H9 (cell line): Measurements from ENCODE around the gene CHST13. TPM values are rescaled to one million over a fixed set of nuclear protein-coding genes. Genes with fewer than 3 reads are reported as not detected.

Experiments
- DNase-seq: peaks from one replicate; pipeline ENCODE4 v3.0.0-alpha.2; 2017
- H2AFZ ChIP-seq: one replicate; pipeline ENCODE4 v1.6.1; 2013; ENCODE audit warnings: mild to moderate bottlenecking, low read length, control low read depth, moderate library complexity
- H2AK5ac ChIP-seq: 2 replicates; pipeline ENCODE4 v1.6.1; 2013; ENCODE audit warnings: low read length, control low read depth, mixed read lengths; ENCODE audit not compliant: insufficient read length
- H2BK120ac ChIP-seq: one replicate; pipeline ENCODE4 v1.6.1; 2013; ENCODE audit warnings: low read depth, mild to moderate bottlenecking, low read length, control low read depth, inconsistent platforms; ENCODE audit not compliant: poor library complexity, severe bottlenecking
- H2BK12ac ChIP-seq: 2 replicates; pipeline ENCODE4 v1.6.1; 2013; ENCODE audit warnings: low read length, control low read depth, mixed read lengths, low read depth; ENCODE audit not compliant: insufficient read length
- H2BK15ac ChIP-seq: 2 replicates; pipeline ENCODE4 v1.6.1; 2013; ENCODE audit warnings: low read depth, low read length, control low read depth
- H2BK20ac ChIP-seq: one replicate; pipeline ENCODE4 v1.6.1; 2013; ENCODE audit warnings: low read depth, mild to moderate bottlenecking, low read length, control low read depth, inconsistent platforms; ENCODE audit not compliant: poor library complexity, severe bottlenecking
- H2BK5ac ChIP-seq: 2 replicates; pipeline ENCODE4 v1.6.1; 2013; ENCODE audit warnings: low read length, control low read depth, mixed read lengths; ENCODE audit not compliant: insufficient read length
- H3K14ac ChIP-seq: 2 replicates; pipeline ENCODE4 v1.6.1; 2013; ENCODE audit warnings: low read length, control low read depth; ENCODE audit not compliant: insufficient read depth
- H3K18ac ChIP-seq: 2 replicates; pipeline ENCODE4 v1.6.1; 2013; ENCODE audit warnings: low read depth, mild to moderate bottlenecking, mixed read lengths, low read length, control low read depth; ENCODE audit not compliant: insufficient read length
- H3K23ac ChIP-seq: 2 replicates; pipeline ENCODE4 v1.6.1; 2013; ENCODE audit warnings: low read length, control low read depth, mixed read lengths, low read depth; ENCODE audit not compliant: insufficient read length
- H3K23me2 ChIP-seq: 2 replicates; pipeline ENCODE4 v1.6.1; 2013; ENCODE audit warnings: low read depth, mild to moderate bottlenecking, mixed read lengths, low read length, control low read depth; ENCODE audit not compliant: insufficient read length, poor library complexity, severe bottlenecking
- H3K27ac ChIP-seq: 2 replicates; pipeline ENCODE4 v1.5.1; 2013; ENCODE audit warnings: low read length, control low read depth, mixed read lengths, low read depth; ENCODE audit not compliant: insufficient read length
- H3K27me3 ChIP-seq: 2 replicates; pipeline ENCODE4 v1.6.1; 2013; ENCODE audit warnings: low read length, control low read depth, inconsistent platforms; ENCODE audit not compliant: insufficient read depth
- H3K4ac ChIP-seq: 2 replicates; pipeline ENCODE4 v1.6.1; 2013; ENCODE audit warnings: low read depth, mild to moderate bottlenecking, control low read depth, inconsistent platforms, low read length, moderate library complexity
- H3K4me1 ChIP-seq: 2 replicates; pipeline ENCODE4 v1.6.1; 2013; ENCODE audit warnings: low read length, control low read depth, inconsistent platforms; ENCODE audit not compliant: insufficient read depth
- H3K4me2 ChIP-seq: 2 replicates; pipeline ENCODE4 v1.6.1; 2013; ENCODE audit warnings: low read length, control low read depth, mixed read lengths; ENCODE audit not compliant: insufficient read length, insufficient read depth
- H3K56ac ChIP-seq: 2 replicates; pipeline ENCODE4 v1.6.1; 2013; ENCODE audit warnings: low read depth, mild to moderate bottlenecking, mixed read lengths, low read length, control low read depth; ENCODE audit not compliant: insufficient read length
- H3K79me1 ChIP-seq: 2 replicates; pipeline ENCODE4 v1.6.1; 2013; ENCODE audit warnings: low read depth, mild to moderate bottlenecking, moderate library complexity, low read length, control low read depth, inconsistent platforms; ENCODE audit not compliant: insufficient read depth, poor library complexity, severe bottlenecking
- H3K79me2 ChIP-seq: 2 replicates; pipeline ENCODE4 v1.6.1; 2013; ENCODE audit warnings: low read length, control low read depth, inconsistent platforms; ENCODE audit not compliant: insufficient read depth
- H3K9ac ChIP-seq: 2 replicates; pipeline ENCODE4 v1.6.1; 2013; ENCODE audit warnings: low read length, control low read depth, mixed read lengths; ENCODE audit not compliant: insufficient read length; ENCODE audit errors: extremely low read depth
- H3K9me3 ChIP-seq: one replicate; pipeline ENCODE4 v1.6.1; 2013; ENCODE audit warnings: low read depth, low read length, inconsistent platforms; ENCODE audit not compliant: control insufficient read depth
- H3T11ph ChIP-seq: one replicate; pipeline ENCODE4 v1.6.1; 2013; ENCODE audit warnings: mild to moderate bottlenecking, low read length, control low read depth, inconsistent platforms
- H4K20me1 ChIP-seq: one replicate; pipeline ENCODE4 v1.6.1; 2013; ENCODE audit not compliant: control insufficient read depth, insufficient read length, insufficient read depth
- H4K5ac ChIP-seq: 2 replicates; pipeline ENCODE4 v1.6.1; 2013; ENCODE audit warnings: low read depth, mild to moderate bottlenecking, mixed read lengths, low read length, control low read depth; ENCODE audit not compliant: insufficient read length
- H4K8ac ChIP-seq: replicated peaks from 2 replicates; pipeline ENCODE4 v1.6.1; 2013; ENCODE audit warnings: low read length, control low read depth, mixed read lengths, low read depth; ENCODE audit not compliant: insufficient read length
- H4K91ac ChIP-seq: 2 replicates; pipeline ENCODE4 v1.6.1; 2013; ENCODE audit warnings: low read depth, mild to moderate bottlenecking, moderate library complexity, mixed read lengths, low read length, control low read depth; ENCODE audit not compliant: insufficient read length
- H3K27ac Mint-ChIP-seq, 3 experiments: 2 replicates in 2 of 3; 3 replicates in 1 of 3; pipeline ENCODE4 v1.8.0; 2020 to 2021; ENCODE audit warnings: mixed read lengths in 3 of 3, mild to moderate bottlenecking in 1 of 3, moderate library complexity in 1 of 3
- H3K27me3 Mint-ChIP-seq: 2 replicates; pipeline ENCODE4 v1.8.0; 2021; ENCODE audit warnings: low read depth, mild to moderate bottlenecking, moderate library complexity, mixed read lengths
- H3K36me3 Mint-ChIP-seq, 3 experiments: 2 replicates in 2 of 3; 3 replicates in 1 of 3; pipeline ENCODE4 v1.8.0; 2020 to 2021; ENCODE audit warnings: low read depth in 3 of 3, mixed read lengths in 3 of 3; ENCODE audit not compliant: insufficient read depth in 1 of 3
- H3K4me1 Mint-ChIP-seq, 2 experiments: 2 replicates each; pipeline ENCODE4 v1.8.0; 2020; ENCODE audit warnings: mixed read lengths in 2 of 2
- H3K4me3 Mint-ChIP-seq, 2 experiments: 2 replicates in 1 of 2; 3 replicates in 1 of 2; pipeline ENCODE4 v1.8.0; 2020 to 2021; ENCODE audit warnings: mild to moderate bottlenecking in 2 of 2, mixed read lengths in 2 of 2, moderate library complexity in 1 of 2
- H3K9me3 Mint-ChIP-seq, 2 experiments: 2 replicates in 1 of 2; 3 replicates in 1 of 2; pipeline ENCODE4 v1.8.0; 2020; ENCODE audit warnings: mild to moderate bottlenecking in 2 of 2, mixed read lengths in 2 of 2, moderate library complexity in 1 of 2
- CTCF ChIP-seq: fragments of 200-600 bp; sonication (generic); conservative IDR thresholded peaks from 3 replicates; pipeline ENCODE4 v1.8.0; 2021; ENCODE audit warnings: antibody characterized with exemption, mild to moderate bottlenecking
- WGBS: extraction: QIAGEN DNeasy Blood & Tissue Kit; methylation state at CpG from one replicate; pipeline ENCODE4 v1.1.7; 2013; ENCODE audit warnings: missing lambda C conversion rate, low lambda C conversion rate, mixed read lengths; ENCODE audit not compliant: insufficient read length; ENCODE audit errors: extremely low coverage; 5-methylcytosine and 5-hydroxymethylcytosine counted together
- total RNA-seq: library from RNA; stranded (reverse); gene quantifications from 2 replicates; pipeline ENCODE4 v1.2.1, GENCODE V29; 2021

CHST13 gene
- total RNA-seq, 1 experiment from 2014 or later = 0.85 TPM

GRCh38 chr3:126478581-126479310 lies 45.2 kb upstream of the CHST13 start:
- no peak for TF ChIP-seq CTCF
- no peak overlapping the region for H3T11ph ChIP-seq
- no CpG with 5 or more reads among the region's 14 CpGs for WGBS

More at GRCh38 chr3:126478581-126479310, 45.2 kb upstream of the CHST13 start:
- no peak overlapping the region for H3K4me2 ChIP-seq
- H4K91ac ChIP-seq = no peak overlapping the region
- H3K4ac ChIP-seq = no peak overlapping the region
- no peak overlapping the region for H2BK20ac ChIP-seq
- H4K20me1 ChIP-seq = no peaks in the 10 kb centered on the region
- no peak overlapping the region for H3K9ac ChIP-seq
- Mint-ChIP-seq H3K9me3 (no peaks in the 10 kb centered on the region; a peak in 1 of 5 replicates), H3K4me1 (peaks cover 16 to 26% of the 10 kb centered on the region in 2 experiments), H3K4me3 (no peak overlapping the region), H3K27ac (no peak overlapping the region), H3K27me3 (peaks cover 2% of the 10 kb centered on the region), H3K36me3 (peaks cover under 1 to 1% (median 1%) of the 10 kb centered on the region in 3 experiments; a peak in 6 of 7 replicates)
- H4K8ac ChIP-seq = no peak overlapping the region
- no peak overlapping the region for H3K23ac ChIP-seq
- no peak overlapping the region for H2AFZ ChIP-seq
- no peak overlapping the region for H3K27ac ChIP-seq
- H3K23me2 ChIP-seq = peaks cover 13% of the 10 kb centered on the region
- H3K79me1 ChIP-seq = no peaks in the 10 kb centered on the region
- H2AK5ac ChIP-seq = no peak overlapping the region
- H2BK5ac ChIP-seq = no peak overlapping the region
- H3K18ac ChIP-seq = no peak overlapping the region
- no peak overlapping the region for H3K14ac ChIP-seq
- no peak for DNase-seq
- H3K79me2 ChIP-seq = peaks cover 4% of the 10 kb centered on the region; the same call in 1 of the 2 replicates
- H3K56ac ChIP-seq = no peak overlapping the region
- H2BK120ac ChIP-seq = no peak overlapping the region
- no peak overlapping the region for H2BK12ac ChIP-seq
- H3K27me3 ChIP-seq = no peaks in the 10 kb centered on the region
- H3K9me3 ChIP-seq = no peaks in the 10 kb centered on the region
- peaks cover 4% of the 10 kb centered on the region; the same call in 1 of the 2 replicates for H3K4me1 ChIP-seq
- H2BK15ac ChIP-seq = no peak overlapping the region
- H4K5ac ChIP-seq = no peak overlapping the region
